ENCODE measurements around the gene FAM13A. TPM values are rescaled to one million over a fixed set of nuclear protein-coding genes. Genes with fewer than 3 reads are reported as not detected.

Gene FAM13A
- total and polyA plus RNA-seq, 9 of the 15 experiments (the other 6 are each of a cell fraction or from before 2014, with no cell fraction given) = 11.3 to 23.3 (median 14.7) TPM

- TF ChIP-seq TSHZ1 (CRISPR knock-in tag; IDR thresholded peaks at IDR 0.05) (no peak), ZNF449 (CRISPR knock-in tag; IDR thresholded peaks at IDR 0.05) (no peak), ZNF280A (IDR thresholded peaks at IDR 0.05; ENCODE audit: low read depth, partially characterized antibody) (no peak), ZSCAN29 (IDR thresholded peaks at IDR 0.05) (no peak)
Measured at GRCh38 chr4:88722828-88723227, 334.2 kb downstream of the FAM13A start (continued).

Data from K562 (cell line).